ENCODE measurements around the gene NOXA1. TPM values are rescaled to one million over a fixed set of nuclear protein-coding genes. Genes with fewer than 3 reads are reported as not detected.

The NOXA1 gene
- total and polyA plus RNA-seq, 8 donors, result 6.6 to 45.5 (median 12.6) TPM

GRCh38 chr9:137402746-137403145, 20.4 kb upstream of the NOXA1 start:
- no peak for ATAC-seq
- Histone ChIP-seq H3K27me3 (no peaks in the 10 kb centered on the region), H3K27ac (no peak overlapping the region), H3K4me3 (no peak overlapping the region), H3K36me3 (no peaks in the 10 kb centered on the region), H3K9me3 (no peaks in the 10 kb centered on the region), H3K4me1 (peaks cover 0 to 4% (median 0%) of the 10 kb centered on the region in 3 donors)
- FAIRE-seq, result no peak
- DNase-seq, result no peak
- intact Hi-C loops (cut with DNase I), result no loop called here
- WGBS, 2 donors, result 86 to 90% methylated on average over 11 of the region's 11 CpGs
- no peak for TF ChIP-seq CTCF (IDR thresholded peaks at IDR 0.05)

- peaks cover 0 to 4% (median 0%) of the 10 kb centered on the region in 3 donors for H3K4me1 ChIP-seq
- no peak overlapping the region for H3K4me3 ChIP-seq
- no peaks in the 10 kb centered on the region for H3K36me3 ChIP-seq
- H3K27ac ChIP-seq, result no peak overlapping the region
- H3K9me3 ChIP-seq, result no peaks in the 10 kb centered on the region
- DNase-seq (no peak), ATAC-seq (no peak), FAIRE-seq (no peak)
- WGBS, 2 donors, result 92 to 96% methylated on average over 15 of the region's 15 CpGs
- intact Hi-C loops (cut with DNase I), result no loop called here
- H3K27me3 ChIP-seq, result no peaks in the 10 kb centered on the region
- TF ChIP-seq CTCF (IDR thresholded peaks at IDR 0.05), result no peak
These were observed 19.9 kb upstream of the NOXA1 start for GRCh38 chr9:137403269-137403668.

GRCh38 chr9:137404961-137405567, 18.1 kb upstream of the NOXA1 start:
- Histone ChIP-seq H3K27ac (no peak overlapping the region), H3K9me3 (no peaks in the 10 kb centered on the region), H3K27me3 (no peaks in the 10 kb centered on the region), H3K36me3 (no peaks in the 10 kb centered on the region), H3K4me3 (no peak overlapping the region), H3K4me1 (peaks cover 0 to 4% (median 0%) of the 10 kb centered on the region in 3 donors)
- WGBS, 2 donors, result 92 to 96% methylated on average over 24 of the region's 24 CpGs
- peak in 2 of 6 donors; percentile 40 to 71 for DNase-seq
- intact Hi-C loops (cut with DNase I), result loop anchor here in 2 of 3 donors (5.0 kb wide), 2 partner anchors 103 to 123 kb away; partner anchors contain the start of gene NRARP (in 1 of the 2)
- FAIRE-seq, result no peak
- ATAC-seq, result no peak
- TF ChIP-seq CTCF (IDR thresholded peaks at IDR 0.05), result no peak

- ATAC-seq (no peak), FAIRE-seq (no peak), DNase-seq (peak in 1 of 6 donors; percentile 37)
- intact Hi-C loops (cut with DNase I), result loop anchor here in 2 of 3 donors (5.0 kb wide), 2 partner anchors 103 to 123 kb away; partner anchors contain the start of gene NRARP (in 1 of the 2)
- 92% methylated on average over 11 of the region's 11 CpGs for WGBS, 2 donors
- no peak overlapping the region for H3K27ac ChIP-seq
- H3K4me1 ChIP-seq, result peaks cover 0 to 4% (median 0%) of the 10 kb centered on the region in 3 donors
- H3K4me3 ChIP-seq, result no peak overlapping the region
- no peaks in the 10 kb centered on the region for H3K9me3 ChIP-seq
- H3K36me3 ChIP-seq, result no peaks in the 10 kb centered on the region
- no peaks in the 10 kb centered on the region for H3K27me3 ChIP-seq
- TF ChIP-seq CTCF (IDR thresholded peaks at IDR 0.05), result no peak
These were observed 17.5 kb upstream of the NOXA1 start for GRCh38 chr9:137405677-137406081.

Measured in pancreas (tissue), 10 donors.